Right lobe of liver (tissue), 6 donors: ENCODE results near the gene WFIKKN1. TPM values are rescaled to one million over a fixed set of nuclear protein-coding genes. Genes with fewer than 3 reads are reported as not detected.

Source experiments
- ATAC-seq, 4 donors: fragments of 200-7000 bp; cut with Tn5 transposase; one replicate each; pipeline ENCODE4 v1.9.1; 2020; ENCODE audit warnings: mild to moderate bottlenecking in 4 of 4, moderate library complexity in 4 of 4
- DNase-seq, 3 donors: peaks; one replicate each; pipeline ENCODE4 v3.0.0-alpha.2; 2020
- H3K27ac ChIP-seq, 3 donors: fragments of 200-600 bp; one replicate each; pipeline ENCODE4 v1.8.0; 2022
- H3K27me3 ChIP-seq, 2 donors: fragments of 200-600 bp; one replicate each; pipeline ENCODE4 v1.8.0; 2022
- H3K36me3 ChIP-seq, 4 donors: fragments of 200-600 bp; sonication (generic) in 1 of 4; one replicate each; pipeline versions ENCODE4 v1.5.1 to v1.8.0; 2017 to 2022; ENCODE audit warnings: control low read depth in 1 of 4
- H3K4me1 ChIP-seq, 4 donors: fragments of 200-600 bp; sonication (generic) in 1 of 4; one replicate each; pipeline versions ENCODE4 v1.5.1 to v1.8.0; 2017 to 2022; ENCODE audit warnings: control low read depth in 1 of 4
- H3K4me3 ChIP-seq, 3 donors: fragments of 200-600 bp; one replicate each; pipeline ENCODE4 v1.8.0; 2022
- H3K9me3 ChIP-seq, 4 donors: fragments of 200-600 bp; sonication (generic) in 1 of 4; one replicate each; pipeline versions ENCODE4 v1.5.1 to v1.8.0; 2017 to 2022; ENCODE audit warnings: control low read depth in 1 of 4
- CTCF ChIP-seq, 4 donors: fragments of 200-600 bp in 3 of 4; fragments of 450-650 bp in 1 of 4; IDR thresholded peaks; one replicate each; pipeline versions ENCODE4 v1.5.1 to v1.8.0; 2016 to 2022; ENCODE audit warnings: antibody characterized with exemption in 4 of 4, mild to moderate bottlenecking in 2 of 4
- POLR2A ChIP-seq: fragments of 450-650 bp; IDR thresholded peaks from one replicate; pipeline ENCODE4 v1.6.1; 2017; ENCODE audit warnings: antibody characterized with exemption, mild to moderate bottlenecking
- WGBS: methylation state at CpG from one replicate; pipeline ENCODE4 v1.1.6; 2018; ENCODE audit warnings: low coverage, low lambda C conversion rate; ENCODE audit not compliant: insufficient coverage; ENCODE audit errors: missing lambda C conversion rate; 5-methylcytosine and 5-hydroxymethylcytosine counted together
- intact Hi-C, 2 donors: fragments of 100-400 bp; cut with DNase I; formaldehyde crosslinking; loops; one replicate each; pipeline versions ENCODE4 v1.11.2 to v1.14.1; 2022
- total RNA-seq, 6 experiments: library from RNA; depleted of rRNA in 2 of 6; stranded (reverse); fragments of >200 nt in 2 of 6; fragmentation: NEBNext Ultra II Directional in 3 of 6; extraction: Animal tissue kit (Norgen Biotek cat#: 25700) in 3 of 6; gene quantifications; one replicate each; pipeline versions ENCODE4 v1.1.0 to v1.2.4, GENCODE V29; 2016 to 2023
- donor health status: DM: no; HTN: yes; CAD: no.
- donor health status: DM: no; HTN: no; CAD: no.
- donor health status: DM: no; HTN: no; CAD: no.
- donor health status: DM: no; HTN: yes; CAD: no.
- donor health status: DM: no; HTN: yes; CAD: no.

The WFIKKN1 gene
- total RNA-seq, 6 experiments from 2014 or later = 0.43 to 0.70 (median 0.56) TPM

GRCh38 chr16:662597-662996, 31.8 kb downstream of the WFIKKN1 start:
- DNase-seq (no peak), ATAC-seq (no peak)
- H3K9me3 ChIP-seq = no peaks in the 10 kb centered on the region
- 90% methylated on average over 7 of the region's 21 CpGs for WGBS
- intact Hi-C loops = no loop called here
- TF ChIP-seq POLR2A (no peak), CTCF (IDR thresholded peaks at IDR 0.05) (no peak)
- peaks cover 0 to 14% (median 2%) of the 10 kb centered on the region in 4 donors for H3K4me1 ChIP-seq
- H3K36me3 ChIP-seq = no peaks in the 10 kb centered on the region
- no peak overlapping the region for H3K27ac ChIP-seq
- no peak overlapping the region for H3K4me3 ChIP-seq
- H3K27me3 ChIP-seq = no peaks in the 10 kb centered on the region

GRCh38 chr16:666572-666971, 35.8 kb downstream of the WFIKKN1 start:
- ATAC-seq (no peak), DNase-seq (no peak)
- WGBS = no CpG with 5 or more reads among the region's 13 CpGs
- Histone ChIP-seq H3K36me3 (peaks cover 0 to 22% (median 7%) of the 10 kb centered on the region in 4 donors), H3K4me3 (no peak overlapping the region), H3K27me3 (no peaks in the 10 kb centered on the region), H3K4me1 (peaks cover 0 to 19% (median 3%) of the 10 kb centered on the region in 4 donors), H3K9me3 (no peaks in the 10 kb centered on the region), H3K27ac (no peak overlapping the region)
- intact Hi-C loops = no loop called here
- TF ChIP-seq POLR2A (no peak), CTCF (IDR thresholded peaks at IDR 0.05) (no peak)

- H3K27me3 ChIP-seq = no peaks in the 10 kb centered on the region
- TF ChIP-seq POLR2A (no peak), CTCF (IDR thresholded peaks at IDR 0.05) (no peak)
- H3K9me3 ChIP-seq = no peaks in the 10 kb centered on the region
- 52% methylated on average over 4 of the region's 22 CpGs for WGBS
- H3K4me3 ChIP-seq = peak overlapping the region in 1 of 3 donors; percentile 97
- intact Hi-C loops = no loop called here
- DNase-seq (no peak), ATAC-seq (no peak)
- H3K27ac ChIP-seq = peak overlapping the region in 1 of 3 donors; percentile 65
- H3K36me3 ChIP-seq = peaks cover 0 to 28% (median 10%) of the 10 kb centered on the region in 4 donors
- H3K4me1 ChIP-seq = peaks cover 0 to 15% (median 3%) of the 10 kb centered on the region in 4 donors
These were observed 36.5 kb downstream of the WFIKKN1 start for GRCh38 chr16:667113-667779.

- 2% methylated on average over 10 of the region's 78 CpGs for WGBS
- ATAC-seq = peak; percentile 93 to 98 (median 94)
- Histone ChIP-seq H3K27me3 (no peaks in the 10 kb centered on the region), H3K4me1 (peaks cover 0 to 15% (median 3%) of the 10 kb centered on the region in 4 donors), H3K4me3 (peak within 1 kb of the TSS; percentile 96 to 98 (median 97)), H3K36me3 (peaks cover 0 to 35% (median 15%) of the 10 kb centered on the region in 4 donors), H3K9me3 (no peaks in the 10 kb centered on the region), H3K27ac (peak within 1 kb of the TSS; percentile 56 to 82 (median 65))
- intact Hi-C loops = no loop called here
- peak; percentile 63 for TF ChIP-seq POLR2A
- peak; percentile 89 to 95 (median 92) for TF ChIP-seq CTCF (IDR thresholded peaks at IDR 0.05)
- DNase-seq = peak; percentile 93 to 95 (median 94)
These were observed 37.2 kb downstream of the WFIKKN1 start, which contains the start of gene RHOT2 for GRCh38 chr16:667780-668518. TSS of gene RHOT2 (plus strand) at chr16:668132. CDS start at chr16:668200, 68 bp downstream.
